GM19438 (cell line): ENCODE results near the gene KLF13.

ENCODE experiments used
- ATAC-seq: cut with Tn5 transposase; IDR thresholded peaks from one replicate; pipeline ENCODE4 v1.9.1; 2021; ENCODE audit warnings: low read depth; ENCODE audit not compliant: unreplicated experiment

Gene KLF13

DNA sequence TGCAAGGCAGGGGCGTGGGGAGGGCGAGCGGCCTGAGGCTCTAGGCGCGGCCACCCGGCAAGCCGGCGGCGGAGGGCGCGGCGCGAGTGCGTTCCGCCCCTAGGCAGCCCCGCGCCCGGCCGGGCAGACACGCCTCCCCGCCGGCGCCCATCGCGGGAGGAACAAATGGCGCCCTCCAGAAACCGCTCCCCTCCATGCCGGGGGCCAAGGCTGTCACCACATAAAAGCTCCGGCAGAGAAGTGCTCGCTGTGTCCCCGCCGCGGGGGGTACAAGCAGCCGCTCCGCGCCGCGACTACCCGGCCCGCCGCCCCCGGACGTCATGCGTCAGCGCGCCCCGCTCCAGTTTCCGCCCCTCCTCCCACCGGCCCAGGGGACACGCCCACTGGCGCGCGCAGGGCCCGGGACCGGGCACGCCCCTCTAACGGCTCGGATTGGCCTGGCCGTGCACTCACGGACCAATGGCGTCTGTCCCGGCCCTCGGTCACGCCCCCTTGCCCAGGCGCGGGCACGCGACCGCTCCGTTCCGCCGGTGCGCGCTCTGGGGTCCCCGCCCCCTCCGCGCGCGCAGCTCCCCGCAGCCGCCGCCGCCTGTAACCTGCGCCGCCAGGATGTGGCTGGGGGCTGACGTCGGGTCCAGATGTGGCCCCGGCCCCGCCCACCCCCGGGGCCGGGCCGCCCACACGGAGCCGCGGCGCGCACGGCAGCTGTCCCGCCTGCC, at the start of gene KLF13:
Gene KLF13, plus strand, starts transcription at position 680 of the 719 bp plus-strand sequence. CDS start 378 bp downstream, outside the sequence.
- peak; percentile 50 for ATAC-seq

GRCh38 chr15:31277335-31278060, 49.1 kb upstream of the KLF13 start:
- ATAC-seq: no peak

GRCh38 chr15:31278061-31278445, 48.6 kb upstream of the KLF13 start:
- no peak for ATAC-seq

DNA sequence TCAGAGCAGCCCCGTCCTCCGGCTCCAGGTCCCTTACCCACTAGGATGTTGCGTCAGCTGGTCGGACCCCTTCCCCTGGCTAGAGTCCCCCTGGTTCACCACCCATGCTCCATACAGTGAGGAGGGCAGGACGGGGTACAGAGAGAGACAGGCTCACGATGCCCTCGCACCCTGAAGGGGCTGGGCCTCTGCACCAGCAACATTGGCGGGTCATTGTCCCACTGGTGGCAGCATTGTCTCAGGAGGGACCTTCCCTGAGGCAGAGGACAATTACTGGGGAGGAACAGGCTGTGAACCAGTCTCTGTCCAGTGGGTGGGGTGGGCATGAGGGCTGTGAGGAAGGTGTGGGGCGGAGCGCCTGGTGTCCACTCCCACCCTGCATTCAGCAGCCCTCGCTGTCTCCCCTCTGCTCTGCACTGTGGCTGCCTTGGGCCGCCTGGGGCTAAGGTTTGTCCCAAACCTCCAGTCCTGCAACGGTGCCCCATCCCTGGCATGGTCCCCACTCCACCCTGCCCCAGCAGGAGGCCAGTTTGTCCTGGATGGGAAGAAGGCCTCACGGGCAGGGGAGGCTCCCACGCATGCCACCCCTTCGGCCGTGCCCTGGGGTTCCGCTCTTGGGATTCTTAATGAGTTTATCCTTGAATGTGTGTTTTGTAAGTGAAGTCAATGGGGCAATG, 48.0 kb upstream of the KLF13 start:
- ATAC-seq: no peak

DNA sequence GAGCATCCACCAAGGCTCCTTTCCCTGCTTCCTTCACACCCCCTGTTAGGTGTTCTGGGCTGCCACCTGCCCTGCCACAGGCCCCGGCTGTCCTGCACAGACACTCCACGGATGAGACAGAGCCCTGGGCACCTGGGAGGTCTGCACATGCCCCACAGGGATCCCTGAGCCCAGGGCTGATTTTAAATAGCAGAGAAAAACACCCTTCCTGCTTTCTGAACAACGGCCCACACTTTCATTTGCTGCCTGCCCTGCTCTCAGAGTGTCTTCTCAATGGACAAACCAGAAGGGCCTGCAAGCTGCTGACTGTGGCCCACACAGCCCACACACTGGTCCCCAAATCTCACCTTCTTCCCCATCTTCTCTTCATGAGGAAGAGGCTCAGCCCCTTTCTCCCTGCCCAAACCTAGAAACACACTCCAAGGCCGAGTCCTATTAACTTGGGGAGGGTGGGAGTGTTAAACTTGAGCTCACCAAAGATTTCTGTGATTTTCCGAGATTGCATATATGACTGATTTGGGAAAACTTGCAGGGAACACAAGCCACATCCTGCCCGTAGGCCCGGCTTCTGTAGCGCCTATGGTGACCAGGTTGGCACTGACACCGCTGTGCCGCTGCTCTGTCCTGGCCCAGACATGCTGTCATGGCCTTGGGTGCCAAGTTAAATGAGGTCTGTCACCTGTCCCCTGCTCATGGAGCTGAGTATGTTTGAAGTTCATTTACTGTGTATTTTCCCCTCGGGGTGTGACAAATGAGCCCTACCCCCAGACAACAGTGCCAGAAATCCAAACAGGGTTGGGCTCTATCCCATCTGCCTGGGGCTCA, 47.2 kb upstream of the KLF13 start:
- no peak for ATAC-seq

DNA sequence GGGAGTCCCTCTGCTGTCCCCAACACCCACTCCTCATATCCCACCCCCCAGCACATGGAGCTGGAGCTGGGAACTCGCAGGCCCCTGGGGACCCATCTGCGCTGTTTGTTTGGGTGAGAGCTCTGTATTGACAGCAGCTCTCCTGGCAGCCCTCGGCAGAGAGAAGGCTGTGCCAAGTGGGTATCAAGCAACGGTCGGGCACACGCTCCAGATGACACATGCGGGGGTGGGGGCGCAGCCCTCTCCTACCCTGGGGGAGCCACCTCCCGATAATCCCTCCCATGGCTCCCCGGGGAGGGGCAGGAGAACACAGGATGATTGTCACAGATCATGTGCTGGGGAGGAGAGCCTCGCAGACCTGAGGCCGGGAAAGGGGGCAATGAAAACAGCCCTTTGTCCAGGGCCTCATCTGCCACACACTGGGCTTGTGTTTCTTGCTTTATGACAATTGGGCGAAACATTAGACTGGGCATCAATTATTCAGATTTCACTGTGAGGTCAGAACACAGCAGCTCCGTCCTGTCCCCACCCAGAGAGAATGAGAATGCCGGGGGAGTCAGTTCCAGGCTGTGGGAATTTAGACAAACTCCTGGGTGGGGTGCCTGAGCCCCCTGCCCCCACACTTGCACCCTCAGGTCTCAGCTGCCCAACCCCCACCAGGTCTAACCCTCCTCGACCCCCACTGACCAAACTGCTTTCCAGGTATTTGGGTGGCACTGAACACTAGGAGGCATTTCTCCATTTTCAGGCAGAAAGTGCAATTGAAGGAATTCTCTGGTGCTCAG, 46.4 kb upstream of the KLF13 start:
- no peak for ATAC-seq

GRCh38 chr15:31280831-31281216, 45.8 kb upstream of the KLF13 start:
- no peak for ATAC-seq

GRCh38 chr15:31283043-31283442, 43.6 kb upstream of the KLF13 start:
- ATAC-seq: no peak

DNA sequence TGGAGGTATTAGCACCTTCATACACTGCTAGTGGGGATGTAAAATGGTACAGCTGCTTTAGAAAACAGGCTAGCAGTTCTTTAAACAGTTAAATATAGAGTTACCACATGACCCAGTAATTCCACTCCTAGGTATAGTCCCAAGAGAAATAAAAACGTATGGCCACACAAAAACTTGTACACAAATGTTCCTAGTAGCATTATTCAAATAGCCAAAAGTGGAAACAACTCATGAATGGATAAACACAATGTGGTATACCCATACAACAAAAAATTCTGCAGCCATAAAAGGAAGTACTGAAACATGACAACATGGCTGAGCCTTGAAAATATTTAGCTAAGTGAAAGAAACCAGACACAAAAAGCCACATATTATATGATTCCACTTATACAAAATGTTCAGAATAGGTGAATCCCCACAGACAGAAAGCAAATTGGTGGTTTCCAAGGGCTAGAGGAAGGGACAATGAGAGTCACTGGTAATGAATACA, 40.8 kb upstream of the KLF13 start:
- ATAC-seq: no peak

DNA sequence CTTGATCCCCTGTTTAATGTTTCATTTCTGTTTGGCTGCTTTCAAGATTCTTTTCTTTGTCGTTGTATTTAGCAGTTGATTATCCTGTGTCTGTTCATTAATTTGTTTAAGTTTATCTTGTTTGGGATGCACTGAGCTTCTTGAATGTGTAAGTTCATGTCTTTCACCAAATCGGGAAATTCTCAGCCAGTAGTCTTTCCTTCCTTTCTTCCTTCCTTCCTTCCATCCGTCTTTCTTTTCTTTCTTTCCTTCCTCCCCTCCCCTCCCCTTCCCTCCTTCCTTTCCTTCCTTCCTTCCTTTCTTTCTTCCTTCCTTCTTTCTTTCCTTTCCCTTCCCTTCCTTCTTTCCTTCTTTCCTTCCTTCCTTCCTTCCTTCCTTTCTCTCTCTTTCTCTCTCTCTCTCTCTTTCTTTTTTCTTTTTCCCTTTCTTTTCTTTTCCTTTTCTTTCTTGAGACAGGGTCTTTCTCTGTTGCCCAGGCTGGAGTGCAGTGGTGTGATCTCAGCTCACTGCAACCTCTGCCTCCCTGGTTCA, 35.5 kb upstream of the KLF13 start:
- no peak for ATAC-seq

DNA sequence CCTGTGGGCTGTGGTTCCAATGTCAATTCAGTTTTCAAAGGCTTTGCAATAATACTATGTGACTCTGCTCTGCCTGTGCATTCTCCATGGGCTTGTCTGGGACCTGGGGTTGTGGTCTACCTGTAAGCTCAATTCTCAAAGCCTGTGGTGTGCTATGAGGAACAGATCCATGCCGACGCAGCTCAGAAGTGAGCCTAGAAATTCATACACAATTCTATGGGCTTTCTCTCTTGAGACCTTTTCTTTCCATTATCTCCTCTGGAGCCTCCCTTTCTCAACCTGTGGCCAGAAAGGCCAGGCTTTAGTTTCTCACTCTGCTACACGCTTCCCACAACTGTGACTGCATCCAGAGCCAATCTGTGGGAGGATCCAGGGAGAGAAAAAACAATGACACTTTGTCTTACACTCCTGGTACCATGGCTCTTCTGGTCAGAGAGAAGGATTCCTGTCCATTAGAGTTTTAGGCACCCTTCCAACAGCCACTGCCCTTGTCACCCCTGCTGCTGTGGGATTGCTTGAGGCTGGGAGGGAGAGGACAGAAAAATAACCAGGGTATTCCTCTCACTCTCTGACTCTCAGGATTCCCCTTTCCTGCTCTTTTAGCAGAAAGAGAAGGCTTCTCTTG, 34.1 kb upstream of the KLF13 start:
- ATAC-seq: no peak

DNA sequence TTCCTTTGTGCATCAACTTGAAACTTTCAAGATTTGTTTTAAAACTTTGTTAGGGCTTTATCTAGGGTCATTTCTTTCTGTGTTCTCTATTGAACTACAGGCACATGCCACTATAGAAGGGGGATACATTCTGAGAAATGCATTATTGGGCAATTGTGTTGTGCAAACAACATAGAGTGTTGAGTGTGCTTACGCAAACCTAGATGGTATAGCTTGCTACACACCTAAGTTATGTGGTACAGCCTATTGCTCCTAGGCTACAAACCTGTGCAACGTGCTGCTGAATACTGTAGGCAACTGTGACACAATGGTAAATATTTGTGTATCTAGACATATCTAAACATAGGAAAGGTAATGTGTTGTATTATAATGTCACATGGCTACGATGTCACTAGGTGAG, 33.0 kb upstream of the KLF13 start:
- ATAC-seq: no peak

DNA sequence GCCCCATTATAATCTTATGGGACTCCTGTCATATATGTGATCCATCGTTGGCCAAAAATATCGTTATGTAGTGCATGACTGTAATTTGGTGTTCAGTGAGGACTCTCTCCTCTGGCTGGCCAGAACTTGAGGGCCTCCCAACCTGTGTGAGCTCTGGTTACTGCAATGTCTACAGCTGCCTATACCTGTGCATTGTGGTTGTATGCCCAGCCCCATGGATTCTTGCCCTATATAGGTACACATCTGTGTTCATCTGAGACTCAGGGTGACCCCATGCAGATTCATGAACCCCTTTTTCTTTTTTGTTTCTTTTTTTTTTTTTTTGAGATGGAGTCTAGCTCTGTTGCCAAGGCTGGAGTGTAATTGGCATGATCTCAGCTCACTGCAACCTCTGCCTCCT, 32.6 kb upstream of the KLF13 start:
- no peak for ATAC-seq

GRCh38 chr15:31295658-31296057, 31.0 kb upstream of the KLF13 start:
- no peak for ATAC-seq

- no peak for ATAC-seq
Measured at GRCh38 chr15:31296219-31296645, 30.4 kb upstream of the KLF13 start.

DNA sequence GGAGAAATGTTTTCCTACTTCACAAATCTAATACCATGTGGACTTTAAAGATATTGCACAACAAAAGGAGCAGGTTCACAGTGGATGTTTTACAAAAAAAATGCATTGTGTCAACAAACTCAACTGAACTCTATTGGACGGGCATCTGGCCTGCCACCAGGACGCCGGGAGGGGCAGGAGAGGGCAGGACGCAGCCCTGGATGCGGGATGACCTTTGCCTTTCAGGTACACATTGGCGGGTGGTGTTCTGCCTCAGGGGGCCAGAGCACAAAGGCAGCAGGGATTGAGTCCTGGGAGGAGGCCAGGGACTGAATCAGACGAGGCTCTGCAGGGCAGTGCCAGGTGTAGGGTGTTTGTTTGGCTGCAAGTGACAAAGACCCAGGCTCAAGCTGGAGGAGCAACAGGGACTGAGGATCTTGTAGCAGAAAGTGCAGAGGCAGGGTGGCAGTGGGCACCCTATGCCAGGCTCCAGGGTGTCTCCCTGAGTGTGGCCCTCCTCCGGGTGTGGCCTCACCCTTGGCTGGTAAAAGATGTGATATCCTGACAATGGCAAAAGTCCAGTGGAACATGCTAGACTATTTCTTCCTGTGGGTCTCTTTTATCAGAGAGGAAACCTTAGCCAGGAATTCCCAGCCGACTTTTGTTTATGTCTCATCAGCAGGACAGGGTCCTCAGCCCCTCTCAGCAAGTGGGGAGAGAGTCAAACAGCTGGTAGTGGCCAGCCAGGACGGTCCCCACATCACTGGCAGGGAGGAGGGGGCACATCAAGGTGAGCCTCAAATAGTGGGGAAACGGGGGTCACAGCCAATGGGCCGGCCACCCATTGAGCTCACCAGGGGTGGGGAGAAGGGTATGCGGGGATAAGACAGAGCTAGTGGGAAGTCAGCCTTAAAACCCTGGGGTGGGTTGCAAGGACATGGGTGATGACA, 29.7 kb upstream of the KLF13 start:
- ATAC-seq: no peak

GRCh38 chr15:31297575-31298456, 28.8 kb upstream of the KLF13 start:
- no peak for ATAC-seq
